Epithelial cell of proximal tubule (primary cell): ENCODE data around the gene DBP. TPM values are rescaled to one million over a fixed set of nuclear protein-coding genes. Genes with fewer than 3 reads are reported as not detected.

Source experiments
- DNase-seq: peaks from one replicate; pipeline ENCODE4 v3.0.0-alpha.2; 2011; ENCODE audit warnings: low read depth
- H3K4me3 ChIP-seq: 2 replicates; pipeline ENCODE4 v1.5.1; 2011; ENCODE audit warnings: low read depth, mild to moderate bottlenecking, low read length
- total RNA-seq: library from RNA; depleted of rRNA; stranded (reverse); fragments of >200 nt; gene quantifications from 2 replicates; pipeline ENCODE4 v1.2.3, GENCODE V29; 2015
- TF ChIP-seq, protein P1 (sequence below): conservative IDR thresholded peaks from 2 replicates; pipeline ENCODE4 v1.5.1; 2012; ENCODE audit warnings: low read depth, mild to moderate bottlenecking, low read length

DBP gene
- total RNA-seq, 1 donor from 2014 or later = 5.9 TPM

DNA sequence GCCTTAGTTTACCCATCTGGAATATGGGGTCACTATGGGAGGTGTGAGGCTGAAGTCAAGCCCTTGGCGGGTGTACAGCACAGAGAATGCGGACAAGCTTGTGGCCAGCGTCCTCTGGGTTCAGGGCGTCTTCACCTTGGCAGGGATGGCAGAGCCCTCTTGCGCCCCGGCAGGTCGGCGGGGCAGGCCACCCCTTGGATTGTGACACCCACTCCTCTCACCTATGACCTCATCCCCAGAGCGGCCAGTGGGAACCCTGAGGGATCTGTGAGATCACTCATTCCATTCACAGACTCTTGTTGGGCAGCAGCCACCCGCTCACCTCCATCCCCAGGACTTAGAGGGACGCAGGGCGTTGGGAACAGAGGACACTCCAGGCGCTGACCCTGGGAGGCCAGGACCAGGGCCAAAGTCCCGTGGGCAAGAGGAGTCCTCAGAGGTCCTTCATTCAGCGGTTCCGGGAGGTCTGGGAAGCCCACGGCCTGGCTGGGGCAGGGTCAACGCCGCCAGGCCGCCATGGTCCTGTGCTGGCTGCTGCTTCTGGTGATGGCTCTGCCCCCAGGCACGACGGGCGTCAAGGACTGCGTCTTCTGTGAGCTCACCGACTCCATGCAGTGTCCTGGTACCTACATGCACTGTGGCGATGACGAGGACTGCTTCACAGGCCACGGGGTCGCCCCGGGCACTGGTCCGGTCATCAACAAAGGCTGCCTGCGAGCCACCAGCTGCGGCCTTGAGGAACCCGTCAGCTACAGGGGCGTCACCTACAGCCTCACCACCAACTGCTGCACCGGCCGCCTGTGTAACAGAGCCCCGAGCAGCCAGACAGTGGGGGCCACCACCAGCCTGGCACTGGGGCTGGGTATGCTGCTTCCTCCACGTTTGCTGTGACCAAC, 30.5 kb downstream of the DBP start, which contains the start of gene SPACA4:
SPACA4 (plus strand) TSS at position 280 of the 896 bp plus-strand sequence; CDS start at position 517, 237 bp downstream.
- TF ChIP-seq, protein P1, sequence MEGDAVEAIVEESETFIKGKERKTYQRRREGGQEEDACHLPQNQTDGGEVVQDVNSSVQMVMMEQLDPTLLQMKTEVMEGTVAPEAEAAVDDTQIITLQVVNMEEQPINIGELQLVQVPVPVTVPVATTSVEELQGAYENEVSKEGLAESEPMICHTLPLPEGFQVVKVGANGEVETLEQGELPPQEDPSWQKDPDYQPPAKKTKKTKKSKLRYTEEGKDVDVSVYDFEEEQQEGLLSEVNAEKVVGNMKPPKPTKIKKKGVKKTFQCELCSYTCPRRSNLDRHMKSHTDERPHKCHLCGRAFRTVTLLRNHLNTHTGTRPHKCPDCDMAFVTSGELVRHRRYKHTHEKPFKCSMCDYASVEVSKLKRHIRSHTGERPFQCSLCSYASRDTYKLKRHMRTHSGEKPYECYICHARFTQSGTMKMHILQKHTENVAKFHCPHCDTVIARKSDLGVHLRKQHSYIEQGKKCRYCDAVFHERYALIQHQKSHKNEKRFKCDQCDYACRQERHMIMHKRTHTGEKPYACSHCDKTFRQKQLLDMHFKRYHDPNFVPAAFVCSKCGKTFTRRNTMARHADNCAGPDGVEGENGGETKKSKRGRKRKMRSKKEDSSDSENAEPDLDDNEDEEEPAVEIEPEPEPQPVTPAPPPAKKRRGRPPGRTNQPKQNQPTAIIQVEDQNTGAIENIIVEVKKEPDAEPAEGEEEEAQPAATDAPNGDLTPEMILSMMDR = no peak
- H3K4me3 ChIP-seq = no peak within 1 kb of the TSS
- DNase-seq = no peak

DNA sequence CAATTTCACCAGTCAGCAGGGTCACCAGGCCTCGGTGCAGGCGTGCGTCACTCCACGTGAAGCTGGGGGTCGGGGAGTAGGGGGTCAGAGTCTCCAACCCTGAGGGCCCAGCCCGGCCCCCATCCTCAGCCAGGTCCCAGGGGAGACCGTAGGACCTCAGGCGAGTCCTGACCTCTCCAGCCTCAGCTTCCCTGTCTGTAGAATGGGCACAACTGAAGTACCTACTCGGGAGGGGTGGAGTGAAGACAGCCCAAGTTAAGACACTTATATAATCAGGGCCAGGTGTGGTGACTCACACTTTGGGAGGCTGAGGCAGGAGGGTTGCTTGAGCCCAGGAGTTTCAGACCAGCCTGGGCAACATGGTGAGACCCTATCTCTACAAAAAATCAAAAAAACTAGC, 33.3 kb downstream of the DBP start:
- no peak for DNase-seq
- H3K4me3 ChIP-seq = no peak overlapping the region
- TF ChIP-seq, protein P1 = no peak

DNA sequence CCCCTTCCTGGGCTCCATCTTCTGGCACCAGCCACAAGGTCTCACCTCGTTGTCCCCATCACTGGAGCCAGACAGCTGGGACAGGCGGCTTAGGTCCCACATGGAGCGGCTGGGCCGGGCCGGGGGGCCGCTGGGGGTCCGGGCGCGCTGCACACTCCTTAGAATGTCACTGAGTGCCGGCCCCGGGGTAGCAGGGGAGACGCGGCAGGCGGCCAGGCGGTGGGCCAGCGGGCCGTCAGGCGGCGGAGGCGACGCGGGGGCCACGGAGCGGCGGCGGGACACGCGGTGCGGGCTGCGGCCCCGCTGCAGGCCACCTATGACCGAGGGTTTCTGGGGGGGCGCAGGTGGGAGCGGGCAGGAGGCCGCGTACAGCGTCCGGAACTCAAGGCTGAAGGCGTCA, 33.7 kb downstream of the DBP start:
- H3K4me3 ChIP-seq = no peak overlapping the region
- no peak for DNase-seq
- TF ChIP-seq, protein P1 = no peak

DNA sequence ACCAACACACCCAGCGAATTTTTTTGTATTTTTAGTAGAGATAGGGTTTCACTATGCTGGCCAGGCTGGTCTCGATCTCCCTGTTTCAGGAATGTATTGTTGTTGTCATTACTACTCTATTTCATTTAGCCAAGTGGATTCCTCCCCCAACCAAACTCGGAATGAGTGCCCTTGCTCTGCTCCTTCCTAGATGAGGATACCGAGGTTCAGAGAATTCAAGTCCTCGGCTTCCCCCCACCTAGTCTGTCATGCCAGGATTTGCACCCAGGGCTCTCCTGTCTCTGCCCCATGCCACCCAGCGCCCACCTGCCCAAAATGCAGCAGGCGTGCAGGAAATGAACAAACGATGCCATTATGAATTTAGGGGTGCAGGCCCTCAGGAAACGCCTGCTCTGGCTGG, 34.2 kb downstream of the DBP start:
- no peak overlapping the region for H3K4me3 ChIP-seq
- no peak for DNase-seq
- TF ChIP-seq, protein P1 = no peak

DNA sequence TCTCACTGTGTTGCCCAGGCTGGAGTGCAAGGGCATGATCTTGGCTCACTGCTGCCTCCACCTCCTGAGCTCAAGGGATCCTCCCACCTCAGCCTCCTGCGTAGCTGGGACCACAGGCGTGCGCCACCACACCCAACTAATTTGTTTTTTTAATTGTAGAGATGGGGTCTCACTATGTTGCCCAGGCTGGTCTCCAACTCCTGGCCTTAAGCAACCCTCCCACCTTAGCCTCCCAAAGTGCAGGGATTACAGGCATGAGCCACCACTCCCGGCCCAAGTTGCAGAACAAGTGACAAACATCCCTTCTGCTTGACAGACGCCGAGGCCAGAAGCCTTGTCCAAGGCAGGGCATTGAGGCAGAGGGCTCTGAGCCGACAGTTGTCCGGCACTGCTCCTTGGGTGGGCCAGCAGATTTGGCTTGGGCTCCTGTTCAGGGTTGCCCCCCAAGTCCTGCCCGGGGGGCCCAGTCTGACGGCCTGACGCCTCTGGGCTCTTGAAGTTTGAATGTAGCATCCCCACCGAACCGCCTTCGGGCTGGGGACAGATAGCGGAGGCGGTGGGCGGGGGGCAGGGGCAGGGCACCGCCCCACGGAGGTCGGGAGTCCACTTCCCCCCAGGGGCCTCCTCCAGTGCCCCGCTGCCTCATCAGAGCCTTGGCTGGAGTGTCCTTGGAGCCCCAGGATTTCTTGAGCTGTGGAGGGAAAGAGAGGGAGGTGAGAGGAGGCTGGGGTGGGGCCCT, 36.3 kb downstream of the DBP start:
- TF ChIP-seq, protein P1 = no peak
- H3K4me3 ChIP-seq = no peak overlapping the region
- no peak for DNase-seq

DNA sequence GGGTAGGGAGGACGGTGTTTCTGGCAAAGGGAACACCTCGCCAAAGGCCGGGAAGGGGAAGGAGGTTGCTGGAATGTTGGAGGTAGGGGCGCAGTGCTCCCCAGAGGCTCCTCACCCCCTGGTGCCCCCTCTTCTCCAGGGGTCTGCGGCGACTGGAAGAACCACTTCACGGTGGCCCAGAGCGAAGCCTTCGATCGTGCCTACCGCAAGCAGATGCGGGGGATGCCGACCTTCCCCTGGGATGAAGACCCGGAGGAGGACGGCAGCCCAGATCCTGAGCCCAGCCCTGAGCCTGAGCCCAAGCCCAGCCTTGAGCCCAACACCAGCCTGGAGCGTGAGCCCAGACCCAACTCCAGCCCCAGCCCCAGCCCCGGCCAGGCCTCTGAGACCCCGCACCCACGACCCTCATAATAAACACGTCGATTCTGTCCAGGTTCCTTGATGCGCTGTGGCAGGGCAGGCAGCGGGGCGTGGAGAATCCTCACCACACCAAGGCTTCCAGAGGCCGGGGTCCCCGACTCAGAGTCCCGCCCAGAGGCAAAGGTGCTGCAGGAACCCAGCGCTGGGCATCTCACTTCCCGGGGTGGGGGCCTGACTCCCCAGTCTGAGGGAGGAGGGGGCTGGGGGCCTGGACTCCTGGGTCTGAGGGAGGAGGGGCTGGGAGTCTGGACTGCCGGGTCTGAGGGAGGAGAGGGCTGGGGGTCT, 38.0 kb downstream of the DBP start:
- no peak overlapping the region for H3K4me3 ChIP-seq
- TF ChIP-seq, protein P1 = no peak
- DNase-seq = no peak
